HPDE6-E6E7 (cell line): ENCODE data around the gene ANKMY1.

Source experiments
- DNase-seq: peaks from one replicate; pipeline ENCODE4 v3.0.0; 2011; ENCODE audit warnings: missing footprints; ENCODE audit errors: extremely low spot score

Gene ANKMY1

GRCh38 chr2:240477916-240478315 lies 79.9 kb downstream of the ANKMY1 start:
- DNase-seq = no peak

GRCh38 chr2:240473211-240473610 lies 84.6 kb downstream of the ANKMY1 start:
- DNase-seq = no peak

DNA sequence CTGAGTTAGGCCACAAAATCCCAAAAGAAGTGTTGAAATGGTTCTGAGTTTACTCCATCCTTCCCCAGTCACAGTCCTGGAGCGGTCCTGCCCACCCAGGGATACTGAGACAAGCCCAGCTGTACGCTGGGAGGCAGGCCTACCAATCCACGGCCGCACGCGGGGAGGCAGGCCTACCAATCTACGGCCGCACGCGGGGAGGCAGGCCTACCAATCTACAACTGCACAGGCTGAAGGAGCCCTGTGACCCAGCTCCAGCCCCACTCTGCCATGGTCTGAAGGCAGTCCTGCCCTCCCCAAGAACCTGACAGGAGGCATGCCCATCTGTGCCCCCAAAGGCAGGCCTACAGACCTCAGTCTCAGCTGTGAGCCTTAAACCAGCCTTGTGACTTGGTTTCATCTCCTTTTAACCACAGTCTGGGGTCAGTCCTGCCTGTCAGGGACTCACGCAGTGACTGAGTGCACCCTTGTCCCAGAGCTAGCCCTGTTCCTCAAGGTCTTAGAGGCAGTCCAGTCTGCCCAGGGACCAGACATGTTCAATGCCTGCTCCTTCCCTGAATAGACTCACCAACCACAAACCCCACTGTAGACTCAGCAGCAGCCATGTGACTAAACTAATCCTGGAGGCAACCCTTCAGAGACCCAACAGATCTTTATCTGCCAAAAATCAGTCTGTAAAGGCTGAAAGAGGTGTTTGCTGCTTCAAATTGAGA lies 85.6 kb downstream of the ANKMY1 start:
- no peak for DNase-seq

DNA sequence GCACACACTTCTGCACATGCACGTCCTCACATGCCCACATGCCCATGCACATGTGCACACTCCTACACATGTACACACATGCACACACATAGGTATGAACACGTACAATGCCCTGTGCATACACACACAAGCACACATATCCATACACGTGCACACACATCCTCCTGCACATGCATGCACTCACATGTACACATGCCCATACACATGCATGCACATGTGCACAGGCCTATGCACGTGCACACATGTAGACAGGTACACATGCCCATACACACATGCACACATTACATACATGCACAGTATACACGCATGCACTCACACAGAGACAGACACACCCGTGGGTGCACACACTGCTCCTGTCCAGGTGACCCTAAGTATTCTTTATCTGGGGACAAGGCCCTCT lies 88.0 kb downstream of the ANKMY1 start:
- DNase-seq = no peak

GRCh38 chr2:240469239-240469636 lies 88.5 kb downstream of the ANKMY1 start:
- no peak for DNase-seq

GRCh38 chr2:240468303-240469238 lies 89.2 kb downstream of the ANKMY1 start:
- DNase-seq = no peak

DNA sequence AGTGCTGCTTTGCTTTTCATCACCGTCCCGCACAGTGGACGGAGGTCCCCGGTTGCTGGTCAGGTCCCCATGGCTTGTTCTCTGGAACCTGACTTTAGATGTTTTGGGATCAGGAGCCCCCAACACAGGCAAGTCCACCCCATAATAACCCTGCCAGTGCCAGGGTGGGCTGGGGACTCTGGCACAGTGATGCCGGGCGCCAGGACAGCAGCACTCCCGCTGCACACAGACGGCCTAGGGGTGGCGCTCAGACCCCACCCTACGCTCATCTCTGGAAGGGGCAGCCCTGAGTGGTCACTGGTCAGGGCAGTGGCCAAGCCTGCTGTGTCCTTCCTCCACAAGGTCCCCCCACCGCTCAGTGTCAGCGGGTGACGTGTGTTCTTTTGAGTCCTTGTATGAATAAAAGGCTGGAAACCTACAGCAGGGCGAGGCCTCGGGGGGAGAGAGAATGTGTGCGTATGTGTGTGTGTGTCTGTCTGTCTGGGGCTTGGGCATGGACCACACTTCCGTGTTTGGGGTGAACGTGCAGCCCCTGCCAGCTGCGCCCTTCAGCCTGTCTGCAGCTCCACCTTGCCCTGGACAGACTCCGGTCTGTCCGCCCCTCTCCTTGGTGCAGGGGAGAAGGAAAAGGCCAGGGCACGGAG lies 90.0 kb downstream of the ANKMY1 start:
- DNase-seq = no peak

- no peak for DNase-seq
Observed at GRCh38 chr2:240467149-240467642, 90.6 kb downstream of the ANKMY1 start.

GRCh38 chr2:240466579-240467148 lies 91.1 kb downstream of the ANKMY1 start:
- no peak for DNase-seq

DNA sequence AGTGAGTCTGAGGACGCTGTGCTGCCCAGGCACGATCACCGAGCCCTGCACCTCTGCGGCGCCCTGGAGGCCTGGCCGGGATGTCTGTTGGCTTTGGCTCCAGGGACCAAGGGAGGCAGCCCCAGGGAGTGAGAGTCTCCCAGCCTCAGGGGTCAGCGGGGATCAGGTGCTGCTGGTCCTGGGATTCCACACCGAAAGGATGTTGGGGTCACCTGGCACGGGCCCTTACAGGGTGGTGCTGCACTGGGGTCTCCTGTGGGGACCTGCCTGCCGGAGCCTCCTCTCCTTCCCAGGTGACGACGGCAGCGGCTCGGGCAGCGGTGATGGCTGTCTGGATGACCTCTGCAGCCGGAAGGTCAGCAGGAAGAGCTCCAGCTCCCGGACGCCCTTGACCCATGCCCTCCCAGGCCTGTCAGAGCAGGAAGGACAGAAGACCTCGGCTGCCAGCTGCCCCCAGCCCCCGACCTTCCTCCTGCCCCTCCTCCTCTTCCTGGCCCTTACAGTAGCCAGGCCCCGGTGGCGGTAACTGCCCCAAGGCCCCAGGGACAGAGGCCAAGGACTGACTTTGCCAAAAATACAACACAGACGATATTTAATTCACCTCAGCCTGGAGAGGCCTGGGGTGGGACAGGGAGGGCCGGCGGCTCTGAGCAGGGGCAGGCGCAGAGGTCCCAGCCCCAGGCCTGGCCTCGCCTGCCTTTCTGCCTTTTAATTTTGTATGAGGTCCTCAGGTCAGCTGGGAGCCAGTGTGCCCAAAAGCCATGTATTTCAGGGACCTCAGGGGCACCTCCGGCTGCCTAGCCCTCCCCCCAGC lies 91.8 kb downstream of the ANKMY1 start:
- no peak for DNase-seq

DNA sequence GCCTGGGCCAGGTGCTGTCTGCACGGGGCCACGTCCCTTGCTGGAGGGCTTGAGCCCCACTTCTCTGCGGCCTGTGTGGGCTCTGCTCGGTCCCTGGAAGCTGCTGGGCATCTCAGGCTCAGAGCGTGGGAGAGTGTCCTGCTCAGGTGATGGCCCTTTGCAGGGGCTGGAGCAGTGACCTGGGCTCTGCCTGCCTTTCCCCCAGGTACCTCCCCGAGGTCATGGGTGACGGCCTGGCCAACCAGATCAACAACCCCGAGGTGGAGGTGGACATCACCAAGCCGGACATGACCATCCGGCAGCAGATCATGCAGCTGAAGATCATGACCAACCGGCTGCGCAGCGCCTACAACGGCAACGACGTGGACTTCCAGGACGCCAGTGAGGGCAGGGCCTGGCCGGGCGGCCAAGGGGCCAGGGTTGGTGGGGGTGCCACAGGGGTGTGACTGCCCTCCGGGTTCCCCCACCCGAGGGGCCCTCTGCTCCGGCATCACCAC lies 92.5 kb downstream of the ANKMY1 start:
- no peak for DNase-seq

- DNase-seq = no peak
Observed at GRCh38 chr2:240464514-240465241, 93.1 kb downstream of the ANKMY1 start.

DNA sequence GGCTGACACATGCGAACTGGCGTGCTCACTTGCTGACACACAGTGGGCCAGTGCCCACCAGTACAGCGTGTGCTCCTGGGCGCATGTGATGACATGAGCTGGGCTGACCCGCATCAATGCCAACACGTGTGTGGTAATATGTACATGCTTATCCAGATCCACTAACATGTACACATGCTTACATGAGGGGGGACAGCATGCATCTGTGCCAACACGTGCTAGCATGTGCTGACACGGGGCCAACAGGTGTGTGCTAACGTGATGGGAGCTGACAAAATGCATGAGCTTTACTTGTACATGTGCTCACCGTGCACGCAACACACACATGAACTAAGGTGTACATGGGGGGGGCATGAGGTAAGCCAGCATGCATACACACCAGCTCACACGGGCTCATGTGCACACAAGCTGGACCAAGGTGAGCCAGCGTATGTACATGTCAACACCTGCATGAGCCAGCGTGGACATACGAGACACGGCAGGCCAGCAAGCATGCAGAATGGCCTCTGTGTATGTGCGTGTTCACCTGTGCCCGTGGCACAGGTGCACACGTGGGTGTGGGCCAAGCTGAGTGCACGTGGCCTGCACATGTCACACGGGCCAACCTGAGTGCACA lies 93.8 kb downstream of the ANKMY1 start:
- no peak for DNase-seq

- no peak for DNase-seq
Observed at GRCh38 chr2:240463274-240463865, 94.4 kb downstream of the ANKMY1 start.

DNA sequence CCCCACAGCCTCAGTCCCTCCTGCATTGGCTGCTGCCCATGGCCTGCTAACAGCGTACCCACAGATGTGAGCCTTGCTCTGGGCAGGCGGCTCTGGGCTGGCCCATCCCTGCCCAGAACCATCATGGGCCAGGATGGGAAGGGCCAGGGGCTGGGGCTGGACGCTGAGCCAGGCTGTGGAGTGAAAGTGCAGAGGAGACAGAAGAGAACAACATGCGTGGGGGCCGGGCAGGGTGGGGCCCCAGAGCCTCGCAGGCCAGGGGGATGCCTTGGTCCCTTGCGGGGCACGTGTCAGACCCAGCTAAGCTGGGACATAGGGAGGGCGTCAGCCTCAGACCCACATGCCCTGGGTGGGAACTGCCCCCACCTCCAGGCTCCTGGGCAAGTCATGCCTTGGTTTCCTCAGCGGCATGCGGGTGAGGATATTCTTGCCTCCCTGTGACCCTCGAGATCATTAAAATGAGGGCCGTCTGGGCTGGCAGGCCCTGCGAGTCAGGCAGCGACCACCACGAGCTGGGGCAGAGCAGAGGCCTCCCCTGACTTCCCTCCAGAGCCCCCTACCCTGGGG lies 95.0 kb downstream of the ANKMY1 start:
- DNase-seq = no peak

GRCh38 chr2:240462073-240462706 lies 95.6 kb downstream of the ANKMY1 start:
- DNase-seq = no peak

- no peak for DNase-seq
Observed at GRCh38 chr2:240461471-240462072, 96.2 kb downstream of the ANKMY1 start.

DNA sequence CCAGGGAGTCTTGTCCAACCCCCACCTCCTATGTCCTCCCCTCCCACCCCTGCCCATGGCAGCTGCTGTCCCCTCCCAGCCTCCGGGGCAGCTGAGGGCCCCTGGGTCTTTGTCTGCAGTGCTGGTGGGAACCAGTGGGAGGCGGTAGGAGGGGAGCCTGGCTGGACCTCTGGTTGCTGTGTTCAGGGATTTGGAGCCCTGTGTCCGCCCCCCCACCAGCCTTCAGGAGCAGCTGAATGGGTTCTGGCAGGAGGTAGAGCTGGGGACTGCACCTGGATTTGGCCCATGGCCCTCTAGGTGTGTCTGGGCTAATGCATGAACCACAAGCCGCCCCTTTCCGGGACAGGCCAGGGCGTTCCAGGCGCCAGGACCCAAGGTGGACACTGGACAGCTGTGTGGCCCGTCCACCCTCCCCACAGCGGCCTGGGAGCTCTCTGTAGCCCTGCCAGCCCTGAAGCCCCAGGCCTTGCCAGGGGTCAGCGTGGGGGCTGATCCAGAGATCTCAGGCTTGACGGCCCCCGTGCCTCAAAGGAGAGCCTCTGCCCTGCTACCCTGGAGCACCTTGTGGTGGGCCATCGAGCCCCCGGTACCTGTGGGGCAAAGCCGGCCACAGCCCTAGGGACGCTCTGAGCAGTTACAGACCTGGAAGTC lies 96.9 kb downstream of the ANKMY1 start:
- DNase-seq = no peak
